HEK293 (cell line): ENCODE results near the gene MBNL2.
A peak's percentile ranks its signal among the peaks of the same experiment; 100 is the strongest.

Source experiments
- ELK4 ChIP-seq: IDR thresholded peaks from 2 replicates; pipeline ENCODE4 v1.6.1; 2011; ENCODE audit warnings: mild to moderate bottlenecking, low read depth, low read length, borderline replicate concordance
- GLI4 ChIP-seq: fragments of 450-650 bp; formaldehyde crosslinking; IDR thresholded peaks from 2 replicates; pipeline ENCODE4 v1.5.1; 2016; ENCODE audit warnings: missing biosample characterization, missing genetic modification characterization
- HOXD13 ChIP-seq: sonication (generic); formaldehyde crosslinking; IDR thresholded peaks from 2 replicates; pipeline ENCODE4 v1.8.0; 2022; ENCODE audit warnings: missing genetic modification reagents, borderline replicate concordance
- IKZF3 ChIP-seq: fragments of 450-650 bp; IDR thresholded peaks from 2 replicates; pipeline ENCODE4 v1.5.0; 2018; ENCODE audit warnings: missing biosample characterization, mild to moderate bottlenecking, missing genetic modification characterization, moderate library complexity
- INSM2 ChIP-seq: fragments of 450-650 bp; formaldehyde crosslinking; IDR thresholded peaks from 2 replicates; pipeline ENCODE4 v1.5.1; 2016; ENCODE audit warnings: missing biosample characterization, missing genetic modification characterization
- KLF10 ChIP-seq: fragments of 450-650 bp; IDR thresholded peaks from 2 replicates; pipeline ENCODE4 v1.5.1; 2018; ENCODE audit warnings: missing biosample characterization, mild to moderate bottlenecking, missing genetic modification characterization
- KLF8 ChIP-seq: fragments of 450-650 bp; formaldehyde crosslinking; IDR thresholded peaks from 2 replicates; pipeline ENCODE4 v1.5.1; 2016; ENCODE audit warnings: missing biosample characterization, missing genetic modification characterization
- MZF1 ChIP-seq: fragments of 450-650 bp; formaldehyde crosslinking; IDR thresholded peaks from 2 replicates; pipeline ENCODE4 v1.5.1; 2017; ENCODE audit warnings: missing biosample characterization, missing genetic modification characterization, borderline replicate concordance
- OSR2 ChIP-seq: fragments of 450-650 bp; formaldehyde crosslinking; IDR thresholded peaks from 2 replicates; pipeline ENCODE4 v1.5.1; 2016; ENCODE audit warnings: missing biosample characterization, missing genetic modification characterization
- RBAK ChIP-seq: fragments of 450-650 bp; formaldehyde crosslinking; IDR thresholded peaks from 2 replicates; pipeline ENCODE4 v1.5.1; 2016; ENCODE audit warnings: missing biosample characterization, missing genetic modification characterization
- ZBTB1 ChIP-seq: fragments of 450-650 bp; formaldehyde crosslinking; IDR thresholded peaks from 2 replicates; pipeline ENCODE4 v1.5.1; 2016; ENCODE audit warnings: missing biosample characterization, missing genetic modification characterization
- ZBTB20 ChIP-seq: fragments of 450-650 bp; formaldehyde crosslinking; IDR thresholded peaks from 2 replicates; pipeline ENCODE4 v1.5.1; 2016; ENCODE audit warnings: missing biosample characterization, missing genetic modification characterization
- ZBTB6 ChIP-seq: fragments of 450-650 bp; formaldehyde crosslinking; IDR thresholded peaks from 2 replicates; pipeline ENCODE4 v1.5.1; 2017; ENCODE audit warnings: missing biosample characterization, missing genetic modification characterization
- ZBTB7A ChIP-seq: fragments of 450-650 bp; formaldehyde crosslinking; IDR thresholded peaks from 2 replicates; pipeline ENCODE4 v1.5.1; 2016; ENCODE audit warnings: low read depth, missing biosample characterization, missing genetic modification characterization
- ZEB2 ChIP-seq: fragments of 450-650 bp; formaldehyde crosslinking; IDR thresholded peaks from 2 replicates; pipeline ENCODE4 v1.5.1; 2016; ENCODE audit warnings: missing biosample characterization, missing genetic modification characterization
- ZFP37 ChIP-seq: fragments of 450-650 bp; formaldehyde crosslinking; IDR thresholded peaks from 2 replicates; pipeline ENCODE4 v1.5.1; 2016; ENCODE audit warnings: missing biosample characterization, missing genetic modification characterization
- ZFP41 ChIP-seq: fragments of 450-650 bp; formaldehyde crosslinking; IDR thresholded peaks from 2 replicates; pipeline ENCODE4 v1.5.1; 2016; ENCODE audit warnings: missing biosample characterization, missing genetic modification characterization, borderline replicate concordance
- ZNF133 ChIP-seq: fragments of 450-650 bp; formaldehyde crosslinking; IDR thresholded peaks from 2 replicates; pipeline ENCODE4 v1.5.1; 2016; ENCODE audit warnings: missing biosample characterization, missing genetic modification characterization
- ZNF138 ChIP-seq: fragments of 450-650 bp; formaldehyde crosslinking; IDR thresholded peaks from 2 replicates; pipeline ENCODE4 v1.5.1; 2016; ENCODE audit warnings: missing biosample characterization, missing genetic modification characterization, borderline replicate concordance
- ZNF292 ChIP-seq: fragments of 450-650 bp; formaldehyde crosslinking; IDR thresholded peaks from 2 replicates; pipeline ENCODE4 v1.5.1; 2016; ENCODE audit warnings: low read depth, missing biosample characterization, missing genetic modification characterization, borderline replicate concordance
- ZNF354C ChIP-seq: fragments of 450-650 bp; formaldehyde crosslinking; IDR thresholded peaks from 2 replicates; pipeline ENCODE4 v1.5.1; 2016; ENCODE audit warnings: missing biosample characterization, missing genetic modification characterization, low read depth, borderline replicate concordance
- ZNF521 ChIP-seq: fragments of 450-650 bp; formaldehyde crosslinking; IDR thresholded peaks from 2 replicates; pipeline ENCODE4 v1.5.1; 2017; ENCODE audit warnings: missing biosample characterization, mild to moderate bottlenecking, missing genetic modification characterization
- ZNF610 ChIP-seq: fragments of 450-650 bp; formaldehyde crosslinking; IDR thresholded peaks from 2 replicates; pipeline ENCODE4 v1.5.1; 2016; ENCODE audit warnings: missing biosample characterization, missing genetic modification characterization, borderline replicate concordance
- ZNF621 ChIP-seq: fragments of 450-650 bp; formaldehyde crosslinking; IDR thresholded peaks from 2 replicates; pipeline ENCODE4 v1.5.1; 2017; ENCODE audit warnings: missing biosample characterization, missing genetic modification characterization
- ZNF664 ChIP-seq: fragments of 450-650 bp; formaldehyde crosslinking; IDR thresholded peaks from 2 replicates; pipeline ENCODE4 v1.5.1; 2016; ENCODE audit warnings: missing biosample characterization, missing genetic modification characterization
- ZNF776 ChIP-seq: fragments of 450-650 bp; formaldehyde crosslinking; IDR thresholded peaks from 2 replicates; pipeline ENCODE4 v1.5.0; 2017; ENCODE audit warnings: missing biosample characterization, missing genetic modification characterization, borderline replicate concordance
- ZXDB ChIP-seq: fragments of 450-650 bp; formaldehyde crosslinking; IDR thresholded peaks from 2 replicates; pipeline ENCODE4 v1.5.1; 2016; ENCODE audit warnings: missing biosample characterization, missing genetic modification characterization
- TF ChIP-seq, protein P1 (sequence below): fragments of 450-650 bp; formaldehyde crosslinking; IDR thresholded peaks from 2 replicates; pipeline ENCODE4 v1.5.1; 2016; ENCODE audit warnings: missing biosample characterization, missing genetic modification characterization
- TF ChIP-seq, protein P2 (sequence below): fragments of 450-650 bp; formaldehyde crosslinking; IDR thresholded peaks from 2 replicates; pipeline ENCODE4 v1.5.1; 2017; ENCODE audit warnings: missing biosample characterization, missing genetic modification characterization
- TF ChIP-seq, protein P3 (sequence below): fragments of 450-650 bp; formaldehyde crosslinking; IDR thresholded peaks from 2 replicates; pipeline ENCODE4 v1.5.1; 2016; ENCODE audit warnings: missing biosample characterization, missing genetic modification characterization

The MBNL2 gene

DNA sequence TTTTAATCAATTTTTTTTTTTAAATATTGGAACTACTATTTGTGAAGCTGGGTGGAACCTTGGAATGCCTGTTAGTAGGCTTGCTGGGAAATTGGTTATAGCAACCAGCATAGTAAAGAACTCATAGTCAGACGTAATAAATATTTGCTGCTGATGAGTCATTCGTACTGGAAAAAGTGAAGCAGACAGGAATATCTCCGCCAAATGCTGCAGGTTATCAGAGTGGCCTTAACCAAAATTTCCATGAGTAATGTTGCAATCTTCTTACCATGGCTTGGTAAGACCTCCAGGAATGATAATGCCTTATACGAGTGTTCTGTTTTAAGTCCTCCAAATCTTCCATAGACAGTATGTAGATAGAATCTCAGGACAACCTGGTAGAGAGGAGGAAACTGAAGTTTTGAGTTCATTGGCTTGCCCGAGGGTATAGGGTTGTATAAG lies 34.2 kb downstream of the MBNL2 start (continued):
- TF ChIP-seq ZFP37 (0 out of 2 replicates have a peak, but pooled peaks have one; percentile 49), ZNF776 (tag by site-specific recombination) (no peak), KLF10 (tag by site-specific recombination) (peak; percentile 40; the same call in 1 of the 2 replicates), ZBTB6 (tag by site-specific recombination) (no peak), MZF1 (tag by site-specific recombination) (no peak), RBAK (no peak), HOXD13 (no peak), ZXDB (tag by site-specific recombination) (0 out of 2 replicates have a peak, but pooled peaks have one; percentile 21), KLF8 (no peak), OSR2 (tag by site-specific recombination) (peak; percentile 7; the same call in 1 of the 2 replicates), GLI4 (tag by site-specific recombination) (no peak), IKZF3 (tag by site-specific recombination) (peak; percentile 80), ZBTB20 (tag by site-specific recombination) (no peak), ZBTB7A (tag by site-specific recombination) (no peak), ZNF138 (tag by site-specific recombination) (no peak), ZNF521 (tag by site-specific recombination) (no peak), ZFP41 (tag by site-specific recombination) (no peak), ZNF621 (no peak), ELK4 (no peak), ZNF292 (tag by site-specific recombination) (no peak), ZBTB1 (tag by site-specific recombination) (no peak), ZNF610 (tag by site-specific recombination) (no peak), ZNF664 (tag by site-specific recombination) (no peak), INSM2 (tag by site-specific recombination) (peak; percentile 67), ZNF354C (tag by site-specific recombination) (no peak), ZEB2 (tag by site-specific recombination) (peak; percentile 84; the same call in 1 of the 2 replicates), ZNF133 (tag by site-specific recombination) (no peak)
- TF ChIP-seq, protein P1, sequence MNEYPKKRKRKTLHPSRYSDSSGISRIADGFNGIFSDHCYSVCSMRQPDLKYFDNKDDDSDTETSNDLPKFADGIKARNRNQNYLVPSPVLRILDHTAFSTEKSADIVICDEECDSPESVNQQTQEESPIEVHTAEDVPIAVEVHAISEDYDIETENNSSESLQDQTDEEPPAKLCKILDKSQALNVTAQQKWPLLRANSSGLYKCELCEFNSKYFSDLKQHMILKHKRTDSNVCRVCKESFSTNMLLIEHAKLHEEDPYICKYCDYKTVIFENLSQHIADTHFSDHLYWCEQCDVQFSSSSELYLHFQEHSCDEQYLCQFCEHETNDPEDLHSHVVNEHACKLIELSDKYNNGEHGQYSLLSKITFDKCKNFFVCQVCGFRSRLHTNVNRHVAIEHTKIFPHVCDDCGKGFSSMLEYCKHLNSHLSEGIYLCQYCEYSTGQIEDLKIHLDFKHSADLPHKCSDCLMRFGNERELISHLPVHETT (tag by site-specific recombination), result peak; percentile 75; the same call in 1 of the 2 replicates
- TF ChIP-seq, protein P2, sequence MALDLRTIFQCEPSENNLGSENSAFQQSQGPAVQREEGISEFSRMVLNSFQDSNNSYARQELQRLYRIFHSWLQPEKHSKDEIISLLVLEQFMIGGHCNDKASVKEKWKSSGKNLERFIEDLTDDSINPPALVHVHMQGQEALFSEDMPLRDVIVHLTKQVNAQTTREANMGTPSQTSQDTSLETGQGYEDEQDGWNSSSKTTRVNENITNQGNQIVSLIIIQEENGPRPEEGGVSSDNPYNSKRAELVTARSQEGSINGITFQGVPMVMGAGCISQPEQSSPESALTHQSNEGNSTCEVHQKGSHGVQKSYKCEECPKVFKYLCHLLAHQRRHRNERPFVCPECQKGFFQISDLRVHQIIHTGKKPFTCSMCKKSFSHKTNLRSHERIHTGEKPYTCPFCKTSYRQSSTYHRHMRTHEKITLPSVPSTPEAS (tag by site-specific recombination), result no peak
- TF ChIP-seq, protein P3, sequence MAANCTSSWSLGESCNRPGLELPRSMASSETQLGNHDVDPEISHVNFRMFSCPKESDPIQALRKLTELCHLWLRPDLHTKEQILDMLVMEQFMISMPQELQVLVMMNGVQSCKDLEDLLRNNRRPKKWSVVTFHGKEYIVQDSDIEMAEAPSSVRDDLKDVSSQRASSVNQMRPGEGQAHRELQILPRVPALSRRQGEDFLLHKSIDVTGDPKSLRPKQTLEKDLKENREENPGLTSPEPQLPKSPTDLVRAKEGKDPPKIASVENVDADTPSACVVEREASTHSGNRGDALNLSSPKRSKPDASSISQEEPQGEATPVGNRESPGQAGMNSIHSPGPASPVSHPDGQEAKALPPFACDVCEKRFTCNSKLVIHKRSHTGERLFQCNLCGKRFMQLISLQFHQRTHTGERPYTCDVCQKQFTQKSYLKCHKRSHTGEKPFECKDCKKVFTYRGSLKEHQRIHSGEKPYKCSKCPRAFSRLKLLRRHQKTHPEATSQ (tag by site-specific recombination), result no peak
